Lower leg skin (tissue), 3 donors: ENCODE measurements around the gene MYO1E.

Experiments
- POLR2A ChIP-seq, 2 donors: fragments of 450-650 bp; IDR thresholded peaks; one replicate each; pipeline ENCODE4 v1.6.1; 2016 to 2017; ENCODE audit warnings: antibody characterized with exemption in 2 of 2, mild to moderate bottlenecking in 1 of 2, moderate library complexity in 1 of 2
- TF ChIP-seq, protein P1 (sequence below), 3 donors: fragments of 450-650 bp; IDR thresholded peaks; one replicate each; pipeline ENCODE4 v1.5.1; 2016; ENCODE audit warnings: antibody characterized with exemption in 3 of 3, mild to moderate bottlenecking in 3 of 3, moderate library complexity in 2 of 3

- TF ChIP-seq, protein P1, sequence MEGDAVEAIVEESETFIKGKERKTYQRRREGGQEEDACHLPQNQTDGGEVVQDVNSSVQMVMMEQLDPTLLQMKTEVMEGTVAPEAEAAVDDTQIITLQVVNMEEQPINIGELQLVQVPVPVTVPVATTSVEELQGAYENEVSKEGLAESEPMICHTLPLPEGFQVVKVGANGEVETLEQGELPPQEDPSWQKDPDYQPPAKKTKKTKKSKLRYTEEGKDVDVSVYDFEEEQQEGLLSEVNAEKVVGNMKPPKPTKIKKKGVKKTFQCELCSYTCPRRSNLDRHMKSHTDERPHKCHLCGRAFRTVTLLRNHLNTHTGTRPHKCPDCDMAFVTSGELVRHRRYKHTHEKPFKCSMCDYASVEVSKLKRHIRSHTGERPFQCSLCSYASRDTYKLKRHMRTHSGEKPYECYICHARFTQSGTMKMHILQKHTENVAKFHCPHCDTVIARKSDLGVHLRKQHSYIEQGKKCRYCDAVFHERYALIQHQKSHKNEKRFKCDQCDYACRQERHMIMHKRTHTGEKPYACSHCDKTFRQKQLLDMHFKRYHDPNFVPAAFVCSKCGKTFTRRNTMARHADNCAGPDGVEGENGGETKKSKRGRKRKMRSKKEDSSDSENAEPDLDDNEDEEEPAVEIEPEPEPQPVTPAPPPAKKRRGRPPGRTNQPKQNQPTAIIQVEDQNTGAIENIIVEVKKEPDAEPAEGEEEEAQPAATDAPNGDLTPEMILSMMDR (IDR thresholded peaks at IDR 0.05), result no peak
- no peak for TF ChIP-seq POLR2A (IDR thresholded peaks at IDR 0.05)
Measured at GRCh38 chr15:59160880-59161593, 211.6 kb downstream of the MYO1E start.
